ENCODE results near the gene GGCX. TPM values are rescaled to one million over a fixed set of nuclear protein-coding genes. Genes with fewer than 3 reads are reported as not detected.

GGCX gene
- total and polyA plus RNA-seq, 4 donors, result 30.8 to 53.3 (median 37.8) TPM

DNA sequence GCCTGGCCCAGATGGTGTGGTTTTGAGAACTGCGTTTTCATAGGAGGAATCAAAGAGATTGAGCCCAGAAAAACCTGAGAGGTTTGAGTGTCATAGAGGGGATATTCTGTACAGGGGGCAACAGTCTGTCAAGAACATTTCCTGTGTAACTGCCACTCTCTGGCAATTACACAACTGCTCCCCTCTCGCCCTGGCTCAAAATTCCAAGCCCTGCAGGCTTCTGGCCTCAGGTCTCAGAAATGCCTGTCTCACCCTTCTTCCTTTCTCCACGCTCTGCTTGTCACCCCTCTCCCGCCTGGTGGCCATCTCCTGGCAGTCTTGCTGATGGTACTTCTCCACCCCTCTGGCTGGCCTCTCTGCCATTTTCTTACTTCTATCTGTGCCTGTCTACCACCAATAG is 26.9 kb upstream of the GGCX start:
- Histone ChIP-seq H3K4me3 (ENCODE audit: low read depth, low read length) (no peak overlapping the region), H3K9me3 (ENCODE audit: control insufficient read depth, insufficient read depth, low read length) (no peaks in the 10 kb centered on the region), H3K27ac (ENCODE audit: low read depth, low read length) (peak overlapping the region; percentile 70), H3K4me1 (ENCODE audit: control insufficient read depth, insufficient read depth, low read length) (peaks cover 29% of the 10 kb centered on the region), H3K27me3 (ENCODE audit: control insufficient read depth, insufficient read depth, low read length) (peaks cover 16% of the 10 kb centered on the region), H3K36me3 (ENCODE audit: control insufficient read depth, insufficient read depth, low read length) (no peaks in the 10 kb centered on the region)
- 64% methylated on average over 4 of the region's 4 CpGs for WGBS (ENCODE audit: insufficient coverage)
- DNase-seq (ENCODE audit: low read depth in 4 of 6, low spot score in 6 of 6), result no peak

DNA sequence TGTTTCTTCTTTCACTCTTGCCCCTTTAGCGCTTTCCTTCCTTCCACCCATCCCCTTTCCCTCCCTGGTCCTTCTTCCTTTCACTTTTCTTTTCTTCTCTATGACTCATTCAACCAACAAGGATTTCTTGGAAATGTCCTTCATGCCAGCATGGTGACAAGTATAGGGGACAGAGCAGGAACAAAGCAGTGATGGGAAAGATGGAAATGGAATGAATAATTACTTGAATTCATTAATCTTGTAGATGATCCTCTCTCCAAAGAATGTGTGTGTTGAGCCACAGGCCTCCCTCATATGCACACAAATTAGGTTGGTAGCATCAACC is 24.4 kb upstream of the GGCX start:
- H3K27me3 ChIP-seq (ENCODE audit: control insufficient read depth, insufficient read depth, low read length), result peaks cover 19% of the 10 kb centered on the region
- no peaks in the 10 kb centered on the region for H3K36me3 ChIP-seq (ENCODE audit: control insufficient read depth, insufficient read depth, low read length)
- peaks cover 19% of the 10 kb centered on the region for H3K4me1 ChIP-seq (ENCODE audit: control insufficient read depth, insufficient read depth, low read length)

DNA sequence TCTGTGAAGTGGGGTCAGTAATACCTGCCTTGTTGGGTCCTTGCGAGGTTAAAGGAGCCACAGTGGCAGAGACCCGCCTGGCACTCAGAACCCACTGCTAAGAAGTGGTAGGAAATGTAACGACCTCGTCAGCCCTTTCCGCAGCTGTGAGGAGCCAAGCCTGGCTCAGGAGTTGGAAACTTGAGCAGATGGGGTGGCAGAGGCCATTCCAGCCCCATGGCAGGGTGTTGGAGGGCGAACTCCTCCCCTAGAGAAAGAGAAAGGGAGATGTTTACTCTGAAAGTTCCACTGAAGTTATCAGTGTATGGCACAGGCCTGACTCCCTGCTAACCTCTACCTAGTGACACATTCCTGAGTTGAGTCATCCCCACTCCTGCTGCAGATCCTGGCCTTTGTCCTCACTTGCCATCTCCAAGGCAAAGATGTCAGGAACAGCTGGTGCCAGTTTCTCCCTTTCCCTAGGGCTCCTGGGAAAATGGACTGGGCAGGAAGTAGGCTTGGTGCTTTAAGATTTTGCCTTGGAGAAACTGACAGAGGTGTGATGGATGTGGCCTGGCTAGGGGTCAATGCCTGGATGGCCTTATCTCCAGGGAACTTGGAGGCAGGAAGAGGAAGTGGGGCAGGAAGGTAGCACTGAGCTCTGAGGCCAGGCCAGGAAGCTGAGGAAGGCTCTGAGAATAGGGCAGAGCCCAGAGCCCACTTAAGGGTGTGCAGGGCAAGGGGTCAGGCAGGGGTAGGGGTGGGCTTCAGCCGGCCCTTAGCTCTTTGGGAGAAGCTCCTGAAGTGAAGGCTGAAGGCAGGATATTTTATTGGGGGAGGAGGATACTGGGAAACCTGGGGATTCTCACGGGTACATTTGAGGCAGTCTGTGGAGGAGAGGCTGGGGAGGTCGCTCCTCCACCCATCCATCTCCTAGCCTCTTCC is 23.8 kb upstream of the GGCX start:
- H3K27ac ChIP-seq (ENCODE audit: low read depth, low read length), result peak overlapping the region; percentile 79

More for the DNA sequence above, 24.4 kb upstream of the GGCX start:
- Histone ChIP-seq H3K4me3 (ENCODE audit: low read depth, low read length) (no peak overlapping the region), H3K9me3 (ENCODE audit: control insufficient read depth, insufficient read depth, low read length) (no peaks in the 10 kb centered on the region), H3K27ac (ENCODE audit: low read depth, low read length) (peak overlapping the region; percentile 79)
- 100% methylated on average over 1 of the region's 1 CpG for WGBS (ENCODE audit: insufficient coverage)
- no peak for DNase-seq (ENCODE audit: low read depth in 4 of 6, low spot score in 6 of 6)

DNA sequence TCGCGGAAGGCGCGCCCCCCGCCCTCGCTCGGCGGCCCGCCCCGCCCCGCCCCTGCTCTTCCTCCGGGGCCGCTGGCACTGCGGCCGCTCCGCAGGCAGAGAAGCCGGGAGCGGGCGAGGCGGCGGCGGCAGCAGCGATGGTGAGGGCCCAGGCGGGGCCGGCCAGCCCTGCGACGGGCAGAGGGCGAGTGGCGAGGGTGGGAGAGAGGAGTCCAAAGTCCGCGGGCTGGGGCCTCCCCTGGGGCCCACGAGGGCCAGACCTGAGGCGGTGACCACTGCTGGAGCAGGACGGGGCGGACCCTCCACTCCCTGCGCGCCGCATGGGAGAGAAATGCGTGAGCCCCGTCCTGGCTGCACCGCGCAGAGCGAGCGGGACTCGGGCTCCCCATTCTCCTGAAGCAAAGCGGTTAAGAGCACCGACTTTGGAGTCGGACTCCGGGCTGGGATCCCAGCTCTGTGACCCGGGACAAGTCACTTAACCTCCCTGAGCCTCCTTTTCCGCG is 23.1 kb upstream of the GGCX start, which contains the start of gene VAMP5:
Gene VAMP5 (plus strand): TSS at position 78 of the 503 bp plus-strand sequence. CDS start 60 bp downstream, at position 138.
- H3K27ac ChIP-seq (ENCODE audit: low read depth, low read length), result peak within 1 kb of the TSS; percentile 79
- WGBS (ENCODE audit: insufficient coverage), result 2% methylated on average over 47 of the region's 52 CpGs
- peak in 1 of 6 donors; percentile 54 for DNase-seq (ENCODE audit: low read depth in 4 of 6, low spot score in 6 of 6)
- H3K36me3 ChIP-seq (ENCODE audit: control insufficient read depth, insufficient read depth, low read length), result no peaks in the 10 kb centered on the region
- H3K9me3 ChIP-seq (ENCODE audit: control insufficient read depth, insufficient read depth, low read length), result no peaks in the 10 kb centered on the region
- peaks cover 20% of the 10 kb centered on the region for H3K27me3 ChIP-seq (ENCODE audit: control insufficient read depth, insufficient read depth, low read length)
- H3K4me3 ChIP-seq (ENCODE audit: low read depth, low read length), result peak within 1 kb of the TSS; percentile 49
- H3K4me1 ChIP-seq (ENCODE audit: control insufficient read depth, insufficient read depth, low read length), result peaks cover 27% of the 10 kb centered on the region

More for the DNA sequence above, 23.8 kb upstream of the GGCX start:
- peaks cover 19% of the 10 kb centered on the region for H3K27me3 ChIP-seq (ENCODE audit: control insufficient read depth, insufficient read depth, low read length)
- 28% methylated on average over 5 of the region's 9 CpGs for WGBS (ENCODE audit: insufficient coverage)
- peak overlapping the region; percentile 49 for H3K4me3 ChIP-seq (ENCODE audit: low read depth, low read length)
- H3K36me3 ChIP-seq (ENCODE audit: control insufficient read depth, insufficient read depth, low read length), result no peaks in the 10 kb centered on the region
- no peaks in the 10 kb centered on the region for H3K9me3 ChIP-seq (ENCODE audit: control insufficient read depth, insufficient read depth, low read length)
- peaks cover 20% of the 10 kb centered on the region for H3K4me1 ChIP-seq (ENCODE audit: control insufficient read depth, insufficient read depth, low read length)
- no peak for DNase-seq (ENCODE audit: low read depth in 4 of 6, low spot score in 6 of 6)

DNA sequence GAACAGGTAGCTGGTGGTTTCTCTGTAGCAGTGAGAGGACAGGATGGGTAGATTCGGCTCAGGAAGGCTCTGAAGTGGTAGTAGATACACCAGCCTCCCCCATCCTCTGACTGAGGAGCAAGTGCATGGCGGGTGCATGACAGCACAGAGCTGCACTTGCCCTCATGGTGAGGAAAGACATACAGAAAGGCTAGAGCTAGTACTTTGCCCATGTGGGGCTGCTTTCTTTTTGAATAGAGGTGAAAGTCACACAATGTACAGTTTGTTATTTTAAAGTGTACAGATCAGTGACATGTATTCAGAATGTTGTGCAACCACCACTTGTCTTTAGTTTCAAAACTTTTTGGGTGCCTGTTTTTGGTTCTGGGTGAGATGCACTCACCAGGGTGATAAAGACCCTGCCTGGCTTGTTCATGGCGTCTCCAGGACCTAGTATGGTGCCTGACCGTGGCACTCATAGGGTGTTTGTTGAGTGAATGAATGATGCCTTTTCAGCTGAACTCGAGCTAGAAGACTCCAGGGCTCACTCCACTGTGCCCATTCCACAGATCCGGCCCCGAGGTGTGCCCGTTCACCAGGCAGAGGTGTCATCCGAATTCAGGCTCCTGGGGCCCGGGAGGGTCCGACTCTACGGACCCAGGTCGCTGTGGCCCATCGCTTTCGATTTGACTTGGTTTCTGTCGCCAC is 22.5 kb upstream of the GGCX start:
- no peak for DNase-seq (ENCODE audit: low read depth in 4 of 6, low spot score in 6 of 6)
- 27% methylated on average over 15 of the region's 16 CpGs for WGBS (ENCODE audit: insufficient coverage)
- Histone ChIP-seq H3K27me3 (ENCODE audit: control insufficient read depth, insufficient read depth, low read length) (peaks cover 22% of the 10 kb centered on the region), H3K4me3 (ENCODE audit: low read depth, low read length) (peak overlapping the region; percentile 48), H3K27ac (ENCODE audit: low read depth, low read length) (peak overlapping the region; percentile 1), H3K4me1 (ENCODE audit: control insufficient read depth, insufficient read depth, low read length) (peaks cover 33% of the 10 kb centered on the region), H3K36me3 (ENCODE audit: control insufficient read depth, insufficient read depth, low read length) (no peaks in the 10 kb centered on the region), H3K9me3 (ENCODE audit: control insufficient read depth, insufficient read depth, low read length) (no peaks in the 10 kb centered on the region)

GRCh38 chr2:85582492-85582891 is 21.2 kb upstream of the GGCX start:
- WGBS (ENCODE audit: insufficient coverage), result no CpG with 5 or more reads among the region's 1 CpG
- no peaks in the 10 kb centered on the region for H3K36me3 ChIP-seq (ENCODE audit: control insufficient read depth, insufficient read depth, low read length)
- H3K27ac ChIP-seq (ENCODE audit: low read depth, low read length), result no peak overlapping the region
- H3K27me3 ChIP-seq (ENCODE audit: control insufficient read depth, insufficient read depth, low read length), result peaks cover 27% of the 10 kb centered on the region
- H3K9me3 ChIP-seq (ENCODE audit: control insufficient read depth, insufficient read depth, low read length), result no peaks in the 10 kb centered on the region
- DNase-seq (ENCODE audit: low read depth in 4 of 6, low spot score in 6 of 6), result no peak
- peaks cover 42% of the 10 kb centered on the region for H3K4me1 ChIP-seq (ENCODE audit: control insufficient read depth, insufficient read depth, low read length)
- H3K4me3 ChIP-seq (ENCODE audit: low read depth, low read length), result no peak overlapping the region

DNA sequence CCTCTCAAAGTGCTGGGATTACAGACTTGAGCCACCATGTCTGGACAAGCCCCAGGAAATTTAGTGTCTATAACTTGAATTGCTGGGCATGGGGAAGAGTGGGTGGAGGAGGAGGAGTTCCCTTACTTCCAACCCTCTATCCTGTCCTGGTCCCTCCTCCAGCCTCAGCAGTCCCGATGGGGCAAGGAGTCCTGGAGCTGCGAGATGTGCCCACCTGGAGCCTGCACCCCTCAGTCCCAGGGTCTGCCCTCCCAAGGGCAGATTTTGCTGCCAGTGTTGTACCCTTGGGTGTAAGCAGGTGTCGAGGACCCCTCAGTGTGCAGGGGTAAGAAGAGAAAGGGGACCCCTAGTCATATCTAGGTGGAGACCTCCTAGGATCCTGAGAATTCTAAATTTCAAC is 18.9 kb upstream of the GGCX start:
- no peaks in the 10 kb centered on the region for H3K9me3 ChIP-seq (ENCODE audit: control insufficient read depth, insufficient read depth, low read length)
- H3K36me3 ChIP-seq (ENCODE audit: control insufficient read depth, insufficient read depth, low read length), result no peaks in the 10 kb centered on the region
- H3K27ac ChIP-seq (ENCODE audit: low read depth, low read length), result no peak overlapping the region
- H3K4me1 ChIP-seq (ENCODE audit: control insufficient read depth, insufficient read depth, low read length), result peaks cover 42% of the 10 kb centered on the region
- no peak for DNase-seq (ENCODE audit: low read depth in 4 of 6, low spot score in 6 of 6)
- WGBS (ENCODE audit: insufficient coverage), result 87% methylated on average over 3 of the region's 3 CpGs
- H3K27me3 ChIP-seq (ENCODE audit: control insufficient read depth, insufficient read depth, low read length), result peaks cover 24% of the 10 kb centered on the region
- H3K4me3 ChIP-seq (ENCODE audit: low read depth, low read length), result no peak overlapping the region

DNA sequence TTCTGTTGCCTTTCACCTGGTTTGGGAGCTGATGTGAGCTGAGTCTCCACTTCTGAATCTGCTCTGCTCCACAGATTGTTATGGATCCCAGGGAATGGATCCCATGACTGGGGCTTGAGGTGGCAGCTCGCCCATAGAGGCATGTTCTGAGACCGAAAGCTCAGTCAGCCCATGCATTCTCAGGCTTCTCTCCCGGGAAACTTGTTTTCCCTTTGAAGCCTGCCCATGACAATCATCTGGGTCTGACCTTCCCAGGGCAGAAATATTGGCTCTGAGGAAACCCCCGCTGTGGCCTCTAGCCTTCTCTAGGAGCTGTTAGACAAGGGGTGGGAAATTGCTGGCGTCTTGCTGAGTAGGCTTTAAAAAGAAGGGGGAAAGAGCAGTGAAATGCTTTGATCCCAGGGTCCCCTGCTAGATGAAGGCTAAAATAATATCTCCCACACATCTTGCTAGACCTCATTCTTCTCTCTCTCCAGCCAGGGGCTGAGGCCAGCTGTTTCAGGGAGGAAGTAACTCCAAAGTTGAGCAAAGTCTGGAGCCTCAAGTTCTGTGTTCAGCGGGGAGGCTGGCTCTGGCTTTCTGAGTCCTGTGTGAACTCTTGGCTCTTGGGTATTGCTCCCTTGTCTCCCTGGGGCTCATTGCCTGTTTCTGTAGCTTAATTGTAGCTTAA is 18.1 kb upstream of the GGCX start:
- DNase-seq (ENCODE audit: low read depth in 4 of 6, low spot score in 6 of 6), result peak in 2 of 6 donors; percentile 7 to 83
- 15% methylated on average over 4 of the region's 6 CpGs for WGBS (ENCODE audit: insufficient coverage)
- Histone ChIP-seq H3K27ac (ENCODE audit: low read depth, low read length) (peak overlapping the region; percentile 73), H3K27me3 (ENCODE audit: control insufficient read depth, insufficient read depth, low read length) (peaks cover 17% of the 10 kb centered on the region), H3K9me3 (ENCODE audit: control insufficient read depth, insufficient read depth, low read length) (no peaks in the 10 kb centered on the region), H3K4me3 (ENCODE audit: low read depth, low read length) (no peak overlapping the region), H3K4me1 (ENCODE audit: control insufficient read depth, insufficient read depth, low read length) (peaks cover 34% of the 10 kb centered on the region), H3K36me3 (ENCODE audit: control insufficient read depth, insufficient read depth, low read length) (no peaks in the 10 kb centered on the region)
